DMS53 (cell line): Measurements from ENCODE around the gene SYPL2.

ENCODE experiments used
- DNase-seq: peaks from one replicate; lab custom pipeline; 2025; lab: John Stamatoyannopoulos, UW

The SYPL2 gene

DNA sequence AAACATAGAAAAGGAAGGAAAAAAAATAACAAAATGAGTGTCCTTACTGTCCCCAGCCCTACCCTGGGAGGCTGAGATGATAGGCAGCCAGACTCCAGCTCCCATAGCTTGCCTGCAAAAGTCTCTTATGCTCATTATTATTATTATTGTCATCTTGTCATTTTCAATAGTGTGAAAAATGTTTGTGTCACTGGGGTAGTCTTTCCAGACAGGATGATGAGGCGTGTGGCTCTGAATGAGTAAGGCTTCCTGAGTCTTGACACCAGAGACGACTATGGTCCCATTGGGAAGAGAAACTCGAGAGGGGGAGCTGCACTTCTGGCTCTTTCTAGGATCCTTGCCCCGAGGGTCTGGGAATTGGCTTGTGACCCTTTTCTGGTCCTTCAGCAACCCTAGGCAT, 26.4 kb downstream of the SYPL2 start:
- no peak for DNase-seq

DNA sequence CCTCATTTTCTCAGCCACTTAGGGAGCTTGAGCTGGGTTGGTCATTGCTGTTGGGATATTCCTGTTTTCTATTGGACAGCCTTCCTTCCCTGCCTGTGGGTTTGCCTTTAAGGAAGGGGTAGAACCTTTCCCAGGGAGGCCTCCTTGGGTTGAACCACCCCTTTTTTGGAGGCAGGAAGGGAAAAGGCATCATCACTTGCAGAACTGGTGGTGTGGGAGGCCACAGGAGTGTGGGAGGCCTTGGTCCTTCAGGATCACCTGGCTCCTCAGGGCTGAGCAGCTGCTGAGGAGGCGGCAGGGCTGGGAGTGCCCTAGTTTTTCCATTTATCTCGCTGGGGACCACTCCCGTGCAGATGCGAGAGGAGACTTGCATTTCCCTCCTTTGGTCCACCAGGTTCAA, 26.9 kb downstream of the SYPL2 start:
- DNase-seq = no peak

DNA sequence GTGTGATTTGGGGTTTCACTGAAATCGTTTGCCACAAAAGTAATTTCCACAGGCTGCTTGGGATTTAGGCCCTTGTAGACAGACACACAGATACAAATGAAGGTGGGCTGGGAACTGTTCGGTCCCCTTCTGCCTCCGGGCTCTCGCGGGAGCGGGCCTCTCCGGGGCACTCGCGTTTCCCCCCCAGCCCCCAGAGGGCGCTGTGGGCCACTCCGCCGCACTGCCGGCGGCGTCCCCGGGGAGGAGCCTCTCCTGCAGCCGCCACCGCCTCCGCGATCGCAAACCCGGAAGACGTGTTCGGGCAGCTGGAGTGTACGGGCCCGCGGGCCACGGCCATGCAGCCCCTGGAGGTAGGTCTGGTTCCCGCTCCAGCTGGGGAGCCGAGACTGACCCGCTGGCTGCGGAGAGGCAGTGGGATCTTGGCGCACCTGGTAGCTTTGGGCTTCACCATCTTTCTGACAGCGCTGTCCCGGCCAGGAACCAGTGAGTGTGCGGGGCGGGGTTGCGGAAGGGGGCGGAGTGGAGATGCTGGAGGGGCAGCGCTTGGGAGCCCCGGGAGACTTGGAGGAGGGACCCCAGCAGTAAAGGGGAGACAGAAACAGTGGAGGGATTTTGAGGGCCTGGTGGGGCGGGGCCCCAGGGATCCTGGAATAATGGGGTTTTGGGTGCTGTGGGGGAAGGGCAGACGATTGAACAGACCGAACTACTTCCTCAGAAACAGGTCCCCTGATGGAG, 27.6 kb downstream of the SYPL2 start, which contains the start of gene CYB561D1:
TSS of gene CYB561D1 (plus strand) at position 290 of the 735 bp plus-strand sequence. CDS start at position 336, 46 bp downstream.
- peak; percentile 95 for DNase-seq

DNA sequence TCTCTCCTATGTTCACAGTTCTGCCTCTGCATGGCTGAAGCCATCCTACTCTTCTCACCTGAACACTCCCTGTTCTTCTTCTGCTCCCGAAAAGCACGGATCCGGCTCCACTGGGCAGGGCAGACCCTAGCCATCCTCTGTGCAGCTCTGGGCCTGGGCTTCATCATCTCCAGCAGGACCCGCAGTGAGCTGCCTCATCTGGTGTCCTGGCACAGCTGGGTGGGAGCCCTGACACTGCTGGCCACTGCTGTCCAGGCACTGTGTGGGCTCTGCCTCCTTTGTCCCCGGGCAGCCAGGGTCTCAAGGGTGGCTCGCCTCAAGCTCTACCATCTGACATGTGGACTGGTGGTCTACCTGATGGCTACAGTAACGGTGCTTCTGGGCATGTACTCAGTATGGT, 29.4 kb downstream of the SYPL2 start:
- no peak for DNase-seq

DNA sequence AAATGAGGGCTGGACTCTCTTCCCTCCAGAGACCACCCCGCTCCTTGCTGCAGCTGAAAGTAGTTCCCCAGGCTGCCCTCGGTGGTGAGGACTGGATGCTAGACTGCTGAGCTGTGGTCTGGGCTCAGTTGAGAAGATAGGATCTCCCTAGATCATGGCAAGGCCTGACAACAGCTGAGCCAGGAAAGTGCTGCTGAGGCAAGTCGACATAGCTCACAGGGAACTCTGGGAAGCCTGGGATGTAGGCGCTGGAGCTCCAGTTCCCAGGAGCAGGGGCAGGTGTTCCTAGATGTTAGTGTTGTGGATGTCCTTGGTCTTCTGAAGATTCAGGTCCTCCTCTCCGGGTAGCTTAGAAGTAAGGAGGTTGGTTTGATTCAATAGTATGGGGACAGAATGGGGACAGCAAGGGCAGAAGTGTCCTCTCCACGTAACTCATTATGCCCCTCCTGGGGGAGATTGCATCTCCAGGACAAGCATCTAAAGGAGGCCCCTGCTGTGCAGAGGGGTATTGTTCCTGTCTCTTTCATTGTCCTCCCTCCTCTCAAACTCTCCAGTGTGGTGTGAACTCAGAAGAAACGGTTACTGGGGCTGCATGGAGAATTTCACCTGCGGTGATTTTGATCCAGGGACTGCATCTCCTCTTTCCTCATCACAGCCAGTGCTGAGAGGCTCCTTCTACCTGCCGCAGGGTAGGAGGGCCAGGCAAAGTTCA, 31.3 kb downstream of the SYPL2 start:
- no peak for DNase-seq

DNA sequence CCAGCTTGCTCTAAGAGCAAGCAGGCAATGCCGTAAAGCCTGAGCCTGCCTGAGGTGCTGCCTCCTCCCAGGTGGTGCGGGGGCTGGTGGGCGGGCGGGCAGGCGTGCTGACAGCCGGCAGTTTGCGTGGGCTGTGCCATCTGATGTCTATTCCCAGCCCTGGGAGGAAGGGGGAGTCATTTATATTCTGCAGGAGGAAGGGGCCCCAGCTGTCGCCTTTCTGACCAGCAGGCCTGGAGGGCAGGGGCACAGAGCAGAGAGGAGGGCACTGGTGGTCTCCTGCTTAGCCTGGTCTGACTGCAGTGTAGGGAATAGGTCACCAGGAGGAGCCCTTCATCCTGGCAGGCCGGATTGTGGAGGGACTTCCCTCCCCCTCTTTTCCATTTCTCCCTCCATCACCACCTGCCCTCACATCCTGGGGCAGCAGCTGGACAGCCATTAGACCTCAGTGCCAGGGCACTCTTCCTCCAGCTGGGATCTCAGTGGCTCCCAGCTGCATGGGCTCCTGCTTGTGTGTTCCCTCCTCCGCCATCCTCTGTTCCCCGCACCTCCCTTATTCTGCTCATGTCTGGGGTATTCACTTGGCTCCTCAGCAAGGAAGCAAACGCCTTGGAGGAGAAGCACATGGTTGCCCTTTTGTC, 31.9 kb downstream of the SYPL2 start:
- peak; percentile 86 for DNase-seq

DNA sequence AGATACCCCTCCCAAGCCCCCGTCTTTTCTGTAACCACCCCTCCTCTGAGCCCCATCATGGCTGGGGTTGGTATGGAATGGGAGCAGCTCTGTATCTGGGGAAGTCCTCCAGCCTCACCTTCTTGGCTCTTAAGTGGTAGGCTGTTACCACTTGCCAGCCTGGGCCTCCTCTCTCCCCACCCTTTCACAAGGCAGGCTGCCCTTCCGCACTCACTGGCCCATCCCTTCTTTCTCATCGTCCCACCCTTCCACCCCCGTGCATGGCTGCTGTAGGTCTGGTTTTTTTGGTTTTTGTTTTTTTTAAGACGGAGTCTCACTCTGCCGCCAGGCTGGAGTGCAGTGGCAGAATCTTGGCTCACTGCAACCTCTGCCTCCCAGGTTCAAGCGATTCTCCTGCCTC, 32.7 kb downstream of the SYPL2 start:
- DNase-seq = no peak

DNA sequence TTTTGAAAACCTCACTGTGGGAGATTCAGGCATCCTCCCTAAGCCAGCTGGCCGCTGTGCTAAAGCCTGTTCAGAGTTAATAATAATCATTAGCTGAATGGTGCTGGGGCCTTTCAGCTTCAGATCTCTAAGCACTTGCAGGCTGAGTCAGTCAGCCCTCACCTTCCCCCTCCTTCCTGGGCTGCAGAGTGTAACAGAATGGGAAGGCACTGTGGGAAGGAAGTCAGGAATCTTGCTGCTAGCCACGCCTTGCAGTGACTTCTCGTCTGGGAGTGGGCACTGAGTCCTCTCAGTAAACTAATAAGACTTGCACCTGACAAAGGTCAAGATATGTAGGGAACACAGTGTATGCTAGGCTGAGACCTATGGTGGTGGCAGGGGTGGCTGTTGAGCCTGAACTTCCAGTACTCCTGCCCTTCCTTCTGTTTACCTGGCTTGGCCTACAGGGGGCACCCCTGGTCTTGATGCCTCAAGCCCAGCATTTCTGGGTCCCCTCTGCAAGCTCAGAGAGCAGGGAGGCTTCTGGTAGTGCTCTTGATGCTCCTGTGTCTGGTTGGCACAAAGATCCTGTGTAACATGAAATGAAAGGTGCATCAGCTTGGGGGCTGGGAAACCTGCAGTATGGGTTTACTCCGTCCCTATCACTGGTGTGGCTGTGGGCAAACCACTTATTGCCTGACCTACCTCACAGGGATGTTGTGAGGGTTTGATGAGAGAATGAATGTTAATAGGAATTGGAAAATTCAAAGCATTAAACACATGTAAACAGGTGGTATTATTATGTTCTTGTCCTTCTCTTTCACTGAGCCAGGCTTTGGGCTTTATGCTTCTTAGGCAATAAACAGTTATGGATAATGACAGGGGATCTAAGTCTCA, 33.6 kb downstream of the SYPL2 start:
- DNase-seq = peak; percentile 75

DNA sequence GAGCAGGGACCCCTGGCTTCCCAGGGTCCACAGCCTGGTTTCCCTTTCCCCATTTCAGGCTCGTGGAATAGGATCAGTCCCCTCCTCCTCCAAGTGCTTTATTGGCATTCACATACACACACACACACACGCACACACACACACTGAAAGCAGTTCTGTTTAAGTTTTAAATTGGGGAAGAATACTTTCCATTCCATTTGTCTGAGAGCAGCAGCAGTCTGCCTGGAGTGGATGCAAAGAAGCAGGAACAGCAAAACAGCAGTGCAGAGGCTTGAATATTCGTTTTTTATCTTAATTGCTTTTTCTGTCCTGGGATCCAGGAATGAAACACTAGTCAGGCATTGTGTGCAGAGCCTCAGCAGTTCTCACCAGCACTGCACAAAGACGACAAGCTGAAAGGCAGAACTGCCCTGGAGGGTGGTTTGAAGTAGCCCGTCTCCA, 34.6 kb downstream of the SYPL2 start:
- no peak for DNase-seq

DNA sequence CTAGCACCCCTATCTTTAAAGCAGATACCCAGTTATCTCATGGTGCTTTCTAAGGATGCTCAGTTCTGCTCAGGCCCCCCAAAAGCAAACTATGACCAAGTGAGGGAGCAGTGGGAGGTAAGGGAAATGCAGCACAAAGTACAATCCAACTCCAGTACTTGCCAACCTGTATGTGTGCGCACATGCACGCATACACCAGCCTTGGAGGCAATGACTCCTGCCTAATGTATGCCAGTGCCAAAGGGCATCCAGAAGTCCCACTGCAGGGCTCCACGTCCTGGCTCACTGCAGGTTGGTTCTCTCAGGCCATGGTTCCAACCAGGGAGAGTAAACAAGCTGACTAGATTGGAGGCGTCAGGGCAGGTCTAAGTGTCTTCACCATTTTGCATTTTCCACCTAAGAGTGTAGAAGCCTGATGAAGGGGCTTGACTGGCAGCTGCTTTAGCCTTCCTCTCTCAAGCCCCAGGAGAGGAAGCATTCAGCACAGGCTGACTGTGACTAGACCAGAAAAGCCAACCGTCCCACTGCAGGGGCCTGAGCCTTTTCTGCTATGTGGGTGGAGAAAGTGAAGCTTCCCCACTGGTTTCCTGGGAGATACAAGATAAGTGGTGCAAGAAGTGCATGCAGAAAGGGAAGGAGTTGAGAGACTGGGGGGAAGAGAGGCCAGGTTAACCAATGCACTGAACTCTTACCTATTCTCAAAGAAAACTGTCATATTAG, 35.5 kb downstream of the SYPL2 start:
- no peak for DNase-seq

DNA sequence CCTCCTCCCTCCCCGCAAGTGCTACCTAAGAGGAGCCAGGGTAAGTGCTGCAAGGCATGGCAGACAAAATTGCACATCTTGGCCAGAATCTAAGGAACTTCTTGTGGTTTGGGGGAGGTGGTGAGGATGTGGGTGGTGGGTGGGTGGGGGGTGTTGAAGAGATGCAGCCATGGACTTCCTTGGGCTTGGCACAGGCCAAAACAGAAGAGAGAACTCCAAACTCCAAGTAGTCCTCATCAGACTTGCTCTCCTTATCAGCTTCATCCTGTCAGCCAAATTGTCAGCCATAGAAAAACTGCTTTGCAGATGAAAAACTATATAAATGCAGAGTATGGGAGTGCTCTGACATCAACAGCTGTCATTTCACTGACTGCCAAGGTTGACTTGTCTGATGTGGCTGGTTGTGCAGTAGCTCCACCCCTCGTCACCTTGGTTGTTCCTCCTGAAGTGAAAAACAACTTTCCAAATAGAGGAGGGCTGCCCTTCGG, 36.1 kb downstream of the SYPL2 start:
- DNase-seq = no peak

DNA sequence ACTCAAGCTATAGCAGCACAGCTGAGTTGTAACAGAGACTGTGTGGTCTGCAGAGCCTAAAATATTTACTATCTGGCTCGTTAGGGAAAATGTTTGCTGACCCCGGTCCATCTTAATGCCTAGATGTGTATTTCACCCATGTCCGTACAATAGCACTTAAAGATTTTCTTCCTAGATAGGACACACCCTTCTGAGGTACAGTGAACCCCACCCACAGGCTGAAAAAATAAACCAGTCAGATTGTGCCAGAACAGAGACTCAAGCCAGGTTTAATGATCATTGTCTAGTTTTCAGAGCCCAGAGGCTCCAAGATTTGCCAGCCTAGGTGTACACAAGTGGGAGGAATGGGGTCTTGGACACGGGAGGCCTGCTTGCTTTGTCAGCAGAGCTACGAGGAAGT, 37.6 kb downstream of the SYPL2 start:
- no peak for DNase-seq

DNA sequence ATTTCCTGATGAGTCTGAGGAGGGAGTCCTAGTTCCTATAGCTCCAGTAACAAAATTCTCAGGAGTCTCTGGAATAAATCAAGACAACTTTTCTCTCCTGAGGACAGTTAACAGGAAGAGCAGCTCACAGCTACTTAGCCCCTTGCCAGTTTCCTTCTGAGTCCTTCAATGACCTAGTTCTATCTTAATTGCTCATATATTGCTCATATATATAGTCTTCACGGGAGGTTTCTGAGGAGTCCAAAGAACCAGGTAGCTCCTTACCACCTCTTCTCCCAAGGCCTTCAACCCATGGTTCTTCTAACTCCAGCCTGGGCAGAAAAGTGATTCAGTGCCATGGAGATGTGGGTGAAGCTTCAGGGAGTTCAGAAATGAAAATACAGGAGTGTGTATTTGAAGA, 38.6 kb downstream of the SYPL2 start:
- DNase-seq = no peak

DNA sequence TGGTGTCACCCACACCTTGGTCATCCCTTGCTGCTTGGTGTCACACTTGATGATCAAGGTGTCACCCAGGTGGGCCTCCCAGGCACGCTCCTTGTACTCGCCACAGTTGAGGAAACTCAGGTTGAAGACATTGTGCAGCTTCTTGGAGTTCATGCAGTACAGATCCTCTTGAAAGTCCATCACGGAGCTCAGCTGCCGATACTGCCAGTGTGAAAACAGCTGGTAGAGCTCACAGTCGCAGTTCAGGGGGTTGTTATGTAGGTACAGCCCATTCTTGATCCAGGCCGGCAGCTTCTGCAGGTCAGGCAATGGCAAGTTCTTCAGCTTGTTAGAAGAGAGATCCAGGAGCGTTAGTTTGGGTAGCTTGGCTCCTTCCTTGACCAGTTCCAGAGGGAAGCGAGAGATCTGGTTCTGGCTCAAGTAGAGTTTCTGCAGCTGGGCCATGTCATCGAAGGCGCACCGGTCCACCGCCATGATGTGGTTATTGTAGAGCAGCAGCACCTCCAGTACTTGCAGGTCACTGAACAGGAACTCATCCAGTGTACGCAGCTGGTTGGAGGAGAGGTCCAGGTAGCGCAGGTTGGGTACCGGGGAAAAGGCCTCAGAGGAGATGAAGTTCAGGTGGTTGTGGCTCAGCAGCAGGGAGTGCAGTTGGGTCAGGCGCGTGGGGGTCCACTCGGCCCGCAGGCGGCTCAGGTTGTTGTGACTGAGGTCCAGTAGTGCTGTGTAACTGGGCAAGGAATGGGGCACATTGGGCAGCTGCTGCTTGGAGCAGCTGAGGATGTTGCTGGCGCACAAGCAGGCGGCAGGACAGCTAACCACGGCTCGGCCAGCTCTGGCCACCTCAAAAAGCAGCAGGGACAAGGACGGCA, 41.9 kb downstream of the SYPL2 start:
- DNase-seq = no peak

DNA sequence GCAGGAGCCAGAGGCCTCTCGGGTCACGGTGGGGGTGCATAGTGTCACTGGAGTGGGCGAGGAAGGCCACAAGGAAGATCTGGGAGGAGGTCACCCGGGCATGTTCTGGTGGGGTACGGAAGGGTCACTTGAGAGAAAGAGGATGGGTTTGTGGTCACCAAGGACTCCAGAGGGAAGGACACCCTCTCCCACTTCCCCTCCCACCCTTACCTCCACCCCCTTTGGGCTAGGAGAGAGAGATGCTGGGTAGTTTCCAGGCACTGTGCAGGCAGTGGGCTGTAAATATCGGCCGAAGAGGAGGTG, 42.5 kb downstream of the SYPL2 start:
- no peak for DNase-seq

DNA sequence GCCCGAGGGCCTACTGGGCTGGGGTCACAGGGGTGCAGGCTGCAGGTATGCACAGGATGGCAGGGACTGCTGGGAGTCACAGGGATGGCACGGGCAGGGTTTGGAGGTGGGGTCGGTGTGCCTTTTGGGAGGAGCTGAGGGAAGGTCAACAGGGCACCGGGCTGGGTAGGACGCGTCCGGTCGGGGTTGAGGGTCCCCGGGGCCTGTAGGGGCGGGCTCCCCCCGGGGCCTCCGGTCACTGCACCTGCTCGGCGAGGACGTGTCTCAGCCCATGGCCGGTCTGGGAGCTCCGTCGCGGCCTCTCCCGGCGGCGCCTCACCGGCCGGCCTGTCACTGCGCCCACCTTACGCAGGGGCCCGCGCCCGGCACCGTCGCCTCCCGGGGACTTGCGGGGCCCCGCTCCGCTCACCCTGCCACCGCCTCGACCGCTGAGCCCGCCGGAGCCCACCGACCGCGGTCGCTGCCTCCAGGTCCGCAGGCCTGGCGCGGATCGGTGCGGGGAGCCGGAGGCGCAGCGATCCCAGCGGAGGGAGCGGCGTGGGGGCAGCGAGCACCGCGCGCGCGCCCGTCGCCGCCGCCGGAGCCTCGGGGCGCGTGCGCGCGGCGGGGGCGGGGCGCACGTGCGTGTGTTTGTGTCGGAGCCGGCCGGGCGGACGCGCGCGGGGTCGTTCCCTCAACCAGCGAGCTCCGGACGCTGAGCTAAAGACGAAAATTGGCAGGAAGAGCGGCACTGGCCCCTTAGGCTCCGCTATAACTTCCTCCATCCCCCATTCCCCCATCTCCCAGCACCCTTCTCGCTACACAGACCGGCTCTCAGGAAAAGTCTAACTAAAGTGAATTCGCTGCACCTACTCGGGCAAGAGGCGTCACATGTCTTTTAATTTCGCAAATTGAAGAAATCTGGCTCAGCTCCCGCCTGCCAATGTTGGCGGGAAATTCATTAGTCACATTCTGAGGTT, 43.1 kb downstream of the SYPL2 start, which contains the start of gene AMIGO1:
TSS of gene AMIGO1 (minus strand) at position 552 of the 959 bp plus-strand sequence. CDS start 815 bp downstream, outside the sequence.
- peak; percentile 85 for DNase-seq

DNA sequence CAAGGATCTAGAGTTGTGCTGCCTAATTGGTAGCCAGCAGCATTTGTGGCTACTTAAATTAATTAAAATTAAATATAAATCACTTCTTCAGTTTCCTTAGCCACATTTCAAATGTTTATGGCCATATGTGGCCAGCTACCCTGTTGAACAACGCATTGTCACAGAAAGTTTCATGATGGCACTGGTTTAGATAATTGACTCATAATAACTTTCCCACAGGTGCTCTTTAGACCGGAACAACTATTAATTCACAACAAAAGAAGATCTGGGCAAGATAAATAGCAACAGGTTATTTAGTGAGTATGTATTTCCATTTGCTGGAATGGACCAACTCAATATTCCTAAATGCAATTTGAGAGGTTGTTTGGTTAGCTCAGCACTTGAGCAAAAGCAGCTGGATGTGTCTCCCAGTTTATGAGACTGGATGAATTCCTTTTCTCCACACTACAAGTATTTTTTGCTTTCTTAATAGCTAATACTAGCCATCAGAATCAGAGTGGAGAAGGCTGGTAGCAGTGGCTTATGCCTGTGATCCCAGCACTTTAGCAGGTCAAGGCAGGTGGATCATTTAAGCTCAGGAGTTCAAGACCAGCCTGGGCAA, 46.9 kb downstream of the SYPL2 start:
- DNase-seq = no peak

DNA sequence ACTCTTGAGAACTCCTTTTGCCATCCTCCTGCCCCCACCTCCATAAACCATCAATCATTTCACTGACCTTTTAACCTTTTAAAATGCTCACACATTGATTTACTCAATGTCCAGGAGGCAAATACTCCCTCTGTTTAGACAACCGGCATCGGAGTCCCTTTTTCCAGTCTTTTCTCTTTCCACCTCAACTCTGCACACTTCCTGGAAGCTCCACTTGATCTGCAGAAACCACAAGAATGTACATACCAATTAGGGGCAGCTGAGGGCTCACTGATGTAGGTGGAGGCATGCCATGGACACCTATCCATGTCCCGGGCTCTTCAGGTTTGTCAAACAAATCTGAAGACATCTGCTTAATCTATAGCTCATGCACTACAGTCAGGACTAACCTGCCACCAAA, 48.5 kb downstream of the SYPL2 start:
- no peak for DNase-seq

DNA sequence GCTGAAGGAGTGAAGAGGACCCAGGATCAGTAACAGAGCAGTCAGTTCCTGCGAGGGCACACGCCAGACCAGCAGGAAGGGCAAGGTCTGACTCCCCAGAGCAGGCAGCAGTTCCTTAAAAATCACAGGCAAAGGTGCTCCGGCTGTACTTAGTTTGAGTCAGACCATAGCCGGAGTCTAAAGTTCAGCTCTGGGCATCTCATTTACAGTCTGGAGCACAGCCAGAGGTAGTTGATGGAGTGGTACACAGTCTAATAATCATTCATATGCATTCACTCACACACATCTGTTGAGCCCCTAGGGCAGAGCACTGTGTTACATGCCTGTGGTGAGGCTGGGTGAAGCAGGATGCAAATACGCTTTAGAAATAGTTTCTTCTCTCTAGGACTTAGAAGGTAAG, 50.5 kb downstream of the SYPL2 start:
- no peak for DNase-seq
